ENCODE measurements around the gene IRAK1. TPM values are rescaled to one million over a fixed set of nuclear protein-coding genes. Genes with fewer than 3 reads are reported as not detected.

IRAK1 gene
- polyA plus RNA-seq, 1 donor from 2014 or later: 6.8 TPM

DNA sequence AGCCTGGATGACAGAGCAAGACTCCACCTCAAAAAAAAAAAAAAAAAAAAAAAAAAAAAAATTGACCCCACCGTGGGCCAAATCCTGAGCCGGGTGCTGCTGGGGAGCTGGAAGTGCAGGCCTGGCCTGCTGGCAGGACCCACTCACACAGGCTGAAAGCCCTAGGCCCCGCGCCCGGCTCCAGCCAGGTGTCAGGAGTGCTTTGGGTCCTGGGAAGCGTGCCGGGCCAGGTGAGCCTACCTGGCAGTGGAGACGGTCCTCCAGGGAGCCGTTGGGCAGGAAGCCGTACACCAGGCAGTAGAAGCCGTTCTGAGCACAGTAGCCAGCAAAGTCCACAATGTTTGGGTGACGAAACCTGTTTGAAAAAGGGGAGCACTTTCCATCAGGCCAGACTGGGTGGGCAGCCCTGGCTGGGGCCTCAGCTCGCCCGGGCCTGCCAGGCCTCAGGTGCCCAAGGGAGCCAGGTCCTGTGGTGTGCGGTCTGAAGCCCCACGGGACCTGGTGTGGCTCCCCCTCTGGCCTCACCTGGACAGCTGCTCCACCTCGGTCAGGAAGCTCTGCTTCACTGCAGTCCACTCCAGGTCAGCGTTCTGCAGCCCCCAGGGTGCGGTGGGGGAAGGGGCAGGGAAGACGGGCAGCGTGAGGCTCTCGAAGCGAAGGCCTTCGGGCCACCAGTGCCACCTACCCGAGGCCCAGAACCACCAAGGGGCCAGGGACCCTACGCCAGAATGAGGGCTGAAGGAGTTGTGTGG, 1.8 kb downstream of the IRAK1 start:
- H3K9me3 ChIP-seq (ENCODE audit: low read length): no peaks in the 10 kb centered on the region
- no peaks in the 10 kb centered on the region for H4K20me1 ChIP-seq (ENCODE audit: insufficient read depth)
- no peaks in the 10 kb centered on the region for H3F3A ChIP-seq (ENCODE audit: insufficient read depth, low read length, poor library complexity, severe bottlenecking)
- H2AFZ ChIP-seq (ENCODE audit: low read depth, low read length): no peak overlapping the region
- no peaks in the 10 kb centered on the region for H3K27me3 ChIP-seq (ENCODE audit: insufficient read depth, low read depth, low read length)
- H3K4me3 ChIP-seq (ENCODE audit: low read length): no peak overlapping the region
- no peak overlapping the region for H3K27ac ChIP-seq (ENCODE audit: low read length)
- H3K4me2 ChIP-seq (ENCODE audit: low read length): no peak overlapping the region
- no peaks in the 10 kb centered on the region for H3K79me2 ChIP-seq (replicated peaks; ENCODE audit: insufficient read depth, low read length)
- no peak overlapping the region for H3K9ac ChIP-seq (ENCODE audit: low read length)
- no peaks in the 10 kb centered on the region for H3K36me3 ChIP-seq (ENCODE audit: insufficient read depth, low read length)
- TF ChIP-seq TAF1 (IDR thresholded peaks at IDR 0.05; ENCODE audit: low read depth): no peak
- no peak for TF ChIP-seq RAD21 (conservative IDR thresholded peaks at IDR 0.05)
- TF ChIP-seq, protein P1, sequence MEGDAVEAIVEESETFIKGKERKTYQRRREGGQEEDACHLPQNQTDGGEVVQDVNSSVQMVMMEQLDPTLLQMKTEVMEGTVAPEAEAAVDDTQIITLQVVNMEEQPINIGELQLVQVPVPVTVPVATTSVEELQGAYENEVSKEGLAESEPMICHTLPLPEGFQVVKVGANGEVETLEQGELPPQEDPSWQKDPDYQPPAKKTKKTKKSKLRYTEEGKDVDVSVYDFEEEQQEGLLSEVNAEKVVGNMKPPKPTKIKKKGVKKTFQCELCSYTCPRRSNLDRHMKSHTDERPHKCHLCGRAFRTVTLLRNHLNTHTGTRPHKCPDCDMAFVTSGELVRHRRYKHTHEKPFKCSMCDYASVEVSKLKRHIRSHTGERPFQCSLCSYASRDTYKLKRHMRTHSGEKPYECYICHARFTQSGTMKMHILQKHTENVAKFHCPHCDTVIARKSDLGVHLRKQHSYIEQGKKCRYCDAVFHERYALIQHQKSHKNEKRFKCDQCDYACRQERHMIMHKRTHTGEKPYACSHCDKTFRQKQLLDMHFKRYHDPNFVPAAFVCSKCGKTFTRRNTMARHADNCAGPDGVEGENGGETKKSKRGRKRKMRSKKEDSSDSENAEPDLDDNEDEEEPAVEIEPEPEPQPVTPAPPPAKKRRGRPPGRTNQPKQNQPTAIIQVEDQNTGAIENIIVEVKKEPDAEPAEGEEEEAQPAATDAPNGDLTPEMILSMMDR (IDR thresholded peaks at IDR 0.05; ENCODE audit: poor library complexity, severe bottlenecking): no peak
- no peak for TF ChIP-seq EZH2 (IDR thresholded peaks at IDR 0.05; ENCODE audit: borderline replicate concordance, insufficient read depth, low read length, poor library complexity, severe bottlenecking)
- no peak for TF ChIP-seq SMC3 (conservative IDR thresholded peaks at IDR 0.05; ENCODE audit: poor library complexity)
- TF ChIP-seq REST (IDR thresholded peaks at IDR 0.05; ENCODE audit: borderline replicate concordance): no peak
- TF ChIP-seq POLR2AphosphoS5 (IDR thresholded peaks at IDR 0.05): no peak
- no peak for TF ChIP-seq MXI1 (conservative IDR thresholded peaks at IDR 0.05; ENCODE audit: poor library complexity, severe bottlenecking)
- TF ChIP-seq EP300 (conservative IDR thresholded peaks at IDR 0.05; ENCODE audit: poor library complexity, severe bottlenecking): no peak
- H3K9me2 ChIP-seq (ENCODE audit: insufficient read depth, low read length): no peaks in the 10 kb centered on the region

GRCh38 chrX:154016366-154017076, 3.2 kb downstream of the IRAK1 start:
- Histone ChIP-seq H3K9me2 (ENCODE audit: insufficient read depth, low read length) (no peaks in the 10 kb centered on the region), H3K27ac (ENCODE audit: low read length) (no peak overlapping the region), H4K20me1 (ENCODE audit: insufficient read depth) (no peaks in the 10 kb centered on the region), H3K36me3 (ENCODE audit: insufficient read depth, low read length) (no peaks in the 10 kb centered on the region), H3K9me3 (ENCODE audit: low read length) (no peaks in the 10 kb centered on the region), H3K4me2 (ENCODE audit: low read length) (no peak overlapping the region), H3K79me2 (replicated peaks; ENCODE audit: insufficient read depth, low read length) (no peaks in the 10 kb centered on the region), H3F3A (ENCODE audit: insufficient read depth, low read length, poor library complexity, severe bottlenecking) (no peaks in the 10 kb centered on the region), H2AFZ (ENCODE audit: low read depth, low read length) (no peak overlapping the region), H3K4me3 (ENCODE audit: low read length) (no peak overlapping the region), H3K9ac (ENCODE audit: low read length) (no peak overlapping the region), H3K27me3 (ENCODE audit: insufficient read depth, low read depth, low read length) (no peaks in the 10 kb centered on the region)
- TF ChIP-seq MXI1 (conservative IDR thresholded peaks at IDR 0.05; ENCODE audit: poor library complexity, severe bottlenecking): no peak
- TF ChIP-seq POLR2AphosphoS5 (IDR thresholded peaks at IDR 0.05): no peak
- no peak for TF ChIP-seq EZH2 (IDR thresholded peaks at IDR 0.05; ENCODE audit: borderline replicate concordance, insufficient read depth, low read length, poor library complexity, severe bottlenecking)
- TF ChIP-seq, protein P1 (IDR thresholded peaks at IDR 0.05; ENCODE audit: poor library complexity, severe bottlenecking): no peak
- no peak for TF ChIP-seq RAD21 (conservative IDR thresholded peaks at IDR 0.05)
